ENCODE measurements around the gene TP63. TPM values are rescaled to one million over a fixed set of nuclear protein-coding genes. Genes with fewer than 3 reads are reported as not detected.

TP63 gene
- total RNA-seq, 1 donor from 2014 or later = 5.8 TPM

DNA sequence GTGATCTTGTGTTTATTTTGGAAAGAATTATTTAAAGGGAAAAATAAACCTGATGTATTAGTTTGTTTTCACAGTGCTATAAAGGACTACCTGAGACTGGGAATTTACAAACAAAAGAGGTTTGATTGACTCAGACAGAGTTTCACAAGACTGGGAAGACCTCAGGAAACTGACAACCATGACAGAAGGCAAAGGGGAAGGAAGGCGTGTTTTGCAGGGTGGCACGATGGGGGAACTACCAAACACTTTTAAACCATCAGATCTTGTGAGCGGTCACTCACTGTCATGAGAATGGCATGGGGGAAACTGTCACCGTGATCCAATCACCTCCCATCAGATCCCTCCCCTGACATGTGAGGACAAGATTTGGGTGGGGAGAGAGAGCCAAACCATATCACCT lies 87.0 kb downstream of the TP63 start:
- Mint-ChIP-seq H3K9me3 (no peaks in the 10 kb centered on the region), H3K4me3 (no peak overlapping the region), H3K4me1 (ENCODE audit: unreplicated experiment) (peaks cover 29% of the 10 kb centered on the region)

DNA sequence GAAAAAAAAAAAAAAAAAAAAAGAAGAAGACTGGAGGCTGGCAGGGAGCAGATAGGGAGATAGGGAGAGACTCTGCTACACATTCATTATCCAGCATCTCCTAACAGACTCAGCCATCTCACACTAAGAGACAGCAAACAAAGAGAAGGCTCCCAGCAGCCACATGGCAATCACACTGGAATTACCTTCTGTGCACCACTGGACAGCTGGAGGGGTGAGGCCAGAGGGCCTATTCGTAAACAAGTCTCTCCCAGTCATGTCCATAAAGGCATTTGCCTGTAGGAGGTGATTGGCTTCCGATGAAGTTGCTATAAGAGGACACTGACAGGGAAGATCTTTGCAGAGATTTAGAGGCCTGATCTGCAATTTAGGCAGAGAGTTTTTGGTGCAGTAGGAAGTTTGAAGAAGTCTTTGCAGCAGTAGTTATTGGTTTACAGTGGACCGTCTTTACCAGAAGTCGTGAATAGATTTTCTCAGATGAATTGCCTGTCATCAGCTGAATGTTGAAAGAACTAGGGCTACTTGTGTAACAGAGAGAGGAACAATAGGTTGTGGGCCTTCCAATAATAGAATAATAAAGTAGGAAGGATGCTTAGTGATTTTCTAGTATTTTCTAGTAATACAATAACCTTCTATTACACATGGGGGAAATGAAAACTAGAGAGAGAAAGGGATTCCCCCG lies 89.7 kb downstream of the TP63 start:
- no peak for DNase-seq (ENCODE audit: extremely low spot score, unreplicated experiment)
- Mint-ChIP-seq H3K9me3 (no peaks in the 10 kb centered on the region), H3K27ac (peak overlapping the region; percentile 3), H3K4me3 (no peak overlapping the region), H3K27me3 (no peaks in the 10 kb centered on the region), H3K36me3 (no peaks in the 10 kb centered on the region), H3K4me1 (ENCODE audit: unreplicated experiment) (peaks cover 22% of the 10 kb centered on the region)
- TF ChIP-seq, protein P1, sequence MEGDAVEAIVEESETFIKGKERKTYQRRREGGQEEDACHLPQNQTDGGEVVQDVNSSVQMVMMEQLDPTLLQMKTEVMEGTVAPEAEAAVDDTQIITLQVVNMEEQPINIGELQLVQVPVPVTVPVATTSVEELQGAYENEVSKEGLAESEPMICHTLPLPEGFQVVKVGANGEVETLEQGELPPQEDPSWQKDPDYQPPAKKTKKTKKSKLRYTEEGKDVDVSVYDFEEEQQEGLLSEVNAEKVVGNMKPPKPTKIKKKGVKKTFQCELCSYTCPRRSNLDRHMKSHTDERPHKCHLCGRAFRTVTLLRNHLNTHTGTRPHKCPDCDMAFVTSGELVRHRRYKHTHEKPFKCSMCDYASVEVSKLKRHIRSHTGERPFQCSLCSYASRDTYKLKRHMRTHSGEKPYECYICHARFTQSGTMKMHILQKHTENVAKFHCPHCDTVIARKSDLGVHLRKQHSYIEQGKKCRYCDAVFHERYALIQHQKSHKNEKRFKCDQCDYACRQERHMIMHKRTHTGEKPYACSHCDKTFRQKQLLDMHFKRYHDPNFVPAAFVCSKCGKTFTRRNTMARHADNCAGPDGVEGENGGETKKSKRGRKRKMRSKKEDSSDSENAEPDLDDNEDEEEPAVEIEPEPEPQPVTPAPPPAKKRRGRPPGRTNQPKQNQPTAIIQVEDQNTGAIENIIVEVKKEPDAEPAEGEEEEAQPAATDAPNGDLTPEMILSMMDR (conservative IDR thresholded peaks at IDR 0.05) = no peak

More for the DNA sequence above, 87.0 kb downstream of the TP63 start:
- Mint-ChIP-seq H3K27ac (no peak overlapping the region), H3K27me3 (no peaks in the 10 kb centered on the region), H3K36me3 (no peaks in the 10 kb centered on the region)
- TF ChIP-seq, protein P1 (conservative IDR thresholded peaks at IDR 0.05) = no peak
- DNase-seq (ENCODE audit: extremely low spot score, unreplicated experiment) = no peak

DNA sequence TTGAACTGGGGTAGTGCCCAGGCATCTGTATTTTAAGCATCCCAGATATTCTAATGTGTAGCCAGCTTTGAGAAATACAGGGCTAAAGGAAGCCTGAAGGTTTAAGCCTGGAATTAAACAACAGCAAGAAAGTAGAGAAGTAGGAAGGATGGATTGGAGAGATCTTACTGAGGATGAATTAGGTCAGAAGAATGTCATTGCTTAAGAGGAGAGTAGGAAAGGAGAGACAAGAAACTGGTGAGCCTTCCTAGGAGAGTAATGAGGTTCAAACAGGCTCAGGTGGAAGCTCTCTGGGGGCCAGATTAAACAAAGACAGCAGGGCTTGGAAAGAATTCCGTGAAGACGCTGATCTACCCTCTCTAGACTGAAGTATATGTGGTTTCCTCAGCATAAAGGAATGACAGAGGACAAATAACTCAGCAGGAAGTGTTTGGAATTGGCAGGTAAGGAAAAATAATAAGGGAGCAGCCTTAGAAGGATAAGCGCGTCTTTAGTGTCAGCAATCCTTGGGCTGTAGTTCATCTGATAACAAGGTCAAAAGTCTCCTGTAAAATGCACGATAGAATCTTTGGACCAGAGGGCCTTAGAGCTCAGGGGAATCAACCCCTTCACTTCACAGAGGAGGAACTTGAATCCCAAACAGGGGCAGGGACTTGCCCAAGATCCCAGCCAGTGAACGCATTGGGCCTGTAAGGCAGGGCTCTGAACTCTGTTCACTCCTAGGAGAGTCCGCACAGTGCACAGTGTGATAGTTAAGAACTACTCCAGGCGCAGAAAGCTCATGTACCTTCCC lies 90.9 kb downstream of the TP63 start:
- no peak for DNase-seq (ENCODE audit: extremely low spot score, unreplicated experiment)
- Mint-ChIP-seq H3K27me3 (no peaks in the 10 kb centered on the region), H3K9me3 (no peaks in the 10 kb centered on the region), H3K4me1 (ENCODE audit: unreplicated experiment) (peaks cover 22% of the 10 kb centered on the region), H3K27ac (no peak overlapping the region), H3K36me3 (no peaks in the 10 kb centered on the region), H3K4me3 (no peak overlapping the region)
- TF ChIP-seq, protein P1 (conservative IDR thresholded peaks at IDR 0.05) = no peak

DNA sequence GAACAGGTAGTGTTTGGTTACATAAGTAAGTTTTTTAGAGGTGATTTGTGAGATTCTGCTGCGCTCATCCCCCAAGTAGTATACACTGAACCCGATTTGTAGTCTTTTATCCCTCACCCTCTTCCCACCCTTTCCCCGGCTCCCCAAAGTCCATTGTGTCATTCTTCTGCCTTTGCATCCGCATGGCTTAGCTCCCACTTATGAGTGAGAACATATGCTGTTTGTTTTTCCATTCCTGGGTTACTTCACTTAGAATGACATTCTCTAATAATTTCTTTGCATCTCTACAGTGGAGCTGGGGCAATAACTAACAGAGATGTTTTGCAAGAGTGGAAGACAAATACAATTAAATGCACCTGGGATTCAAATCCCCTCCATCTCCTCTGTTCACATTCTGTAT lies 93.2 kb downstream of the TP63 start:
- TF ChIP-seq, protein P1 (conservative IDR thresholded peaks at IDR 0.05) = no peak
- H3K36me3 Mint-ChIP-seq = no peaks in the 10 kb centered on the region
- H3K9me3 Mint-ChIP-seq = no peaks in the 10 kb centered on the region
- no peak overlapping the region for H3K27ac Mint-ChIP-seq
- no peaks in the 10 kb centered on the region for H3K27me3 Mint-ChIP-seq
- no peak overlapping the region for H3K4me3 Mint-ChIP-seq
- peaks cover 17% of the 10 kb centered on the region for H3K4me1 Mint-ChIP-seq (ENCODE audit: unreplicated experiment)
- no peak for DNase-seq (ENCODE audit: extremely low spot score, unreplicated experiment)

DNA sequence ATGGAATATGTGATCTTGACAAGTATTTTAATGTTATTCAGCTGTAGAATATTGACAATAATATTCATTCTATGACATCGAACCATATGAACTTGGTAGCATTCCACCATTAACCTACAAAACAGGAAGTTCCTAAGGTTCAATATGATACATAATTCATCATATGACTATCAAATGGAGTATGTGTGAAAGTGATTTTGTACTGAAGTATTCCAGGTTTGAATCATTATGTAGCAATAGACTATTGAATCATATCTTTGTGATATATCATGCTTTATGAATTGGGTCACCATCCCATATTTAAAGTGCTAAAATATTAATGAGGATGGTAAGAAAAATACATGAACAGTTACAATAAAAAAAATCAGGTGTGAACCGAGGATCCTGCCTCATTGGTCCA lies 95.1 kb downstream of the TP63 start:
- Mint-ChIP-seq H3K4me3 (no peak overlapping the region), H3K4me1 (ENCODE audit: unreplicated experiment) (peaks cover 12% of the 10 kb centered on the region), H3K27me3 (no peaks in the 10 kb centered on the region), H3K27ac (no peak overlapping the region), H3K9me3 (no peaks in the 10 kb centered on the region), H3K36me3 (no peaks in the 10 kb centered on the region)
- TF ChIP-seq, protein P1 (conservative IDR thresholded peaks at IDR 0.05) = no peak
- no peak for DNase-seq (ENCODE audit: extremely low spot score, unreplicated experiment)
